IMR-90 (cell line): ENCODE measurements around the gene ANK3. TPM values are rescaled to one million over a fixed set of nuclear protein-coding genes. Genes with fewer than 3 reads are reported as not detected.

ENCODE experiments used
- ATAC-seq: fragments of 200-7000 bp; cut with Tn5 transposase; 2 replicates; pipeline ENCODE4 v1.9.1; 2020; ENCODE audit warnings: low read depth, mild to moderate bottlenecking, moderate library complexity
- BruUV-seq: library from RNA; stranded (reverse); fragments of 400-500 nt; replicated peaks from 2 replicates; lab custom pipeline; 2021; lab: Mats Ljungman, UMichigan
- CTCF ChIA-PET: fragments of 300-600 bp; formaldehyde crosslinking; extraction: SDS; loops from one replicate; lab custom pipeline; 2021; ENCODE audit warnings: antibody characterized with exemption; lab: Yijun Ruan, JAX
- POLR2A ChIA-PET: fragments of 300-600 bp; sonication (Branson Sonifier 250); formaldehyde crosslinking; loops from one replicate; lab custom pipeline; 2022; ENCODE audit warnings: antibody characterized with exemption; ENCODE audit not compliant: unreplicated experiment; lab: Charles Lee
- DNase-seq: peaks from one replicate; pipeline ENCODE4 v3.0.0; 2013
- H2AFZ ChIP-seq: replicated peaks from 2 replicates; pipeline ENCODE3; 2013; ENCODE audit warnings: low read length, mild to moderate bottlenecking; ENCODE audit not compliant: poor library complexity
- H2AK5ac ChIP-seq: 2 replicates; pipeline ENCODE4 v1.6.1; 2013; ENCODE audit warnings: low read depth, low read length, inconsistent platforms
- H2AK9ac ChIP-seq: replicated peaks from 2 replicates; pipeline ENCODE3; 2013; ENCODE audit warnings: mild to moderate bottlenecking, low read depth, low read length, moderate library complexity; ENCODE audit not compliant: poor library complexity
- H2BK120ac ChIP-seq: 2 replicates; pipeline ENCODE4 v1.6.1; 2013; ENCODE audit warnings: low read depth, low read length, inconsistent platforms
- H2BK15ac ChIP-seq: 3 replicates; pipeline ENCODE4 v1.6.1; 2013; ENCODE audit warnings: low read depth, low read length, inconsistent platforms
- H2BK20ac ChIP-seq: 2 replicates; pipeline ENCODE4 v1.6.1; 2013; ENCODE audit warnings: low read depth, mild to moderate bottlenecking, inconsistent platforms, low read length, moderate library complexity
- H2BK5ac ChIP-seq: 2 replicates; pipeline ENCODE4 v1.6.1; 2013; ENCODE audit warnings: mild to moderate bottlenecking, low read depth, low read length, inconsistent platforms; ENCODE audit not compliant: poor library complexity, severe bottlenecking
- H3K14ac ChIP-seq: replicated peaks from 2 replicates; pipeline ENCODE4 v1.6.1; 2013; ENCODE audit warnings: low read depth, low read length, inconsistent platforms
- H3K18ac ChIP-seq: 2 replicates; pipeline ENCODE4 v1.6.1; 2013; ENCODE audit warnings: low read depth, low read length, control low read depth
- H3K23ac ChIP-seq: 2 replicates; pipeline ENCODE4 v1.6.1; 2013; ENCODE audit warnings: low read depth, low read length, inconsistent platforms
- H3K27ac ChIP-seq: 2 replicates; pipeline ENCODE4 v1.5.1; 2013; ENCODE audit warnings: mild to moderate bottlenecking, control low read depth, low read length; ENCODE audit not compliant: insufficient read depth
- H3K27me3 ChIP-seq: 2 replicates; pipeline ENCODE4 v1.6.1; 2013; ENCODE audit warnings: low read length; ENCODE audit not compliant: control insufficient read depth, insufficient read depth
- H3K36me3 ChIP-seq: 2 replicates; pipeline ENCODE4 v1.6.1; 2013; ENCODE audit warnings: low read length, mixed read lengths; ENCODE audit not compliant: control insufficient read depth, insufficient read depth
- H3K4ac ChIP-seq: 2 replicates; pipeline ENCODE4 v1.6.1; 2013; ENCODE audit warnings: low read depth, low read length, inconsistent platforms
- H3K4me1 ChIP-seq: 2 replicates; pipeline ENCODE4 v1.6.1; 2013; ENCODE audit warnings: low read length, mixed read lengths; ENCODE audit not compliant: control insufficient read depth, insufficient read depth
- H3K4me2 ChIP-seq: 2 replicates; pipeline ENCODE4 v1.6.1; 2013; ENCODE audit warnings: low read depth, mild to moderate bottlenecking, control low read depth, low read length, moderate library complexity
- H3K4me3 ChIP-seq: 2 replicates; pipeline ENCODE4 v1.5.1; 2013; ENCODE audit warnings: low read depth, mild to moderate bottlenecking, control low read depth, low read length, moderate library complexity; ENCODE audit not compliant: insufficient read depth
- H3K56ac ChIP-seq: 2 replicates; pipeline ENCODE4 v1.6.1; 2013; ENCODE audit warnings: low read length, inconsistent platforms; ENCODE audit not compliant: insufficient read depth; ENCODE audit errors: extremely low read depth
- H3K79me1 ChIP-seq, 2 experiments: 2 replicates each; pipeline ENCODE4 v1.6.1; 2013; ENCODE audit warnings: low read length in 2 of 2, inconsistent platforms in 1 of 2, low read depth in 1 of 2
- H3K9ac ChIP-seq: 2 replicates; pipeline ENCODE4 v1.6.1; 2013; ENCODE audit warnings: low read depth, low read length, control low read depth
- H3K9me1 ChIP-seq: 2 replicates; pipeline ENCODE4 v1.6.1; 2013; ENCODE audit warnings: low read length, inconsistent platforms; ENCODE audit not compliant: insufficient read depth
- H3K9me3 ChIP-seq: 2 replicates; pipeline ENCODE4 v1.6.1; 2013; ENCODE audit warnings: low read length; ENCODE audit not compliant: control insufficient read depth, insufficient read depth
- H4K20me1 ChIP-seq: 2 replicates; pipeline ENCODE4 v1.6.1; 2013; ENCODE audit warnings: low read length, inconsistent platforms; ENCODE audit not compliant: insufficient read depth
- H4K5ac ChIP-seq: 2 replicates; pipeline ENCODE4 v1.6.1; 2013; ENCODE audit warnings: mild to moderate bottlenecking, low read depth, low read length, control low read depth
- H4K8ac ChIP-seq, 2 experiments: 2 replicates each; pipeline ENCODE4 v1.6.1; 2013; ENCODE audit warnings: low read depth in 2 of 2, low read length in 2 of 2, control low read depth in 1 of 2, inconsistent platforms in 1 of 2
- H4K91ac ChIP-seq: 2 replicates; pipeline ENCODE4 v1.6.1; 2013; ENCODE audit warnings: low read depth, low read length, inconsistent platforms; ENCODE audit not compliant: insufficient read depth
- BHLHE40 ChIP-seq: fragments of 150-350 bp; IDR thresholded peaks from 2 replicates; pipeline ENCODE4 v1.6.1; 2016; ENCODE audit warnings: mild to moderate bottlenecking, low read depth, low read length
- CEBPB ChIP-seq: IDR thresholded peaks from 2 replicates; pipeline ENCODE4 v1.6.1; 2012; ENCODE audit warnings: low read depth, low read length, improper control_type of control experiment
- CHD1 ChIP-seq: IDR thresholded peaks from 2 replicates; pipeline ENCODE4 v1.6.1; 2012; ENCODE audit warnings: low read depth, low read length, improper control_type of control experiment
- CTCF ChIP-seq: conservative IDR thresholded peaks from 2 replicates; pipeline ENCODE4 v1.5.1; 2012; ENCODE audit warnings: mild to moderate bottlenecking, low read depth, low read length, improper control_type of control experiment
- ELK1 ChIP-seq: fragments of 150-350 bp; IDR thresholded peaks from 2 replicates; pipeline ENCODE4 v1.6.1; 2016; ENCODE audit warnings: low read depth, mild to moderate bottlenecking, low read length, moderate library complexity, borderline replicate concordance
- FOS ChIP-seq: fragments of 150-350 bp; IDR thresholded peaks from 2 replicates; pipeline ENCODE4 v1.6.1; 2016; ENCODE audit warnings: low read depth, low read length
- MAFK ChIP-seq: IDR thresholded peaks from 2 replicates; pipeline ENCODE4 v1.6.1; 2012; ENCODE audit warnings: low read depth, low read length, improper control_type of control experiment
- MAZ ChIP-seq: IDR thresholded peaks from 2 replicates; pipeline ENCODE4 v1.6.1; 2012; ENCODE audit warnings: low read depth, mild to moderate bottlenecking, low read length, improper control_type of control experiment, moderate library complexity, borderline replicate concordance
- MXI1 ChIP-seq: IDR thresholded peaks from 2 replicates; pipeline ENCODE4 v1.6.1; 2012; ENCODE audit warnings: low read depth, mild to moderate bottlenecking, low read length, moderate library complexity, borderline replicate concordance
- NFE2L2 ChIP-seq: fragments of 150-350 bp; IDR thresholded peaks from 2 replicates; pipeline ENCODE4 v1.6.1; 2016; ENCODE audit warnings: low read depth, mild to moderate bottlenecking, low read length
- POLR2A ChIP-seq: IDR thresholded peaks from 2 replicates; pipeline ENCODE4 v1.6.1; 2012; ENCODE audit warnings: mild to moderate bottlenecking, low read depth, low read length
- RAD21 ChIP-seq: IDR thresholded peaks from 2 replicates; pipeline ENCODE4 v1.6.1; 2012; ENCODE audit warnings: low read length, improper control_type of control experiment
- RCOR1 ChIP-seq: IDR thresholded peaks from 2 replicates; pipeline ENCODE4 v1.6.1; 2012; ENCODE audit warnings: mild to moderate bottlenecking, low read length, improper control_type of control experiment; ENCODE audit not compliant: insufficient replicate concordance
- RFX5 ChIP-seq: IDR thresholded peaks from 2 replicates; pipeline ENCODE4 v1.8.0; 2012; ENCODE audit warnings: low read depth, mild to moderate bottlenecking, low read length, moderate library complexity
- SMC3 ChIP-seq: fragments of 150-350 bp; IDR thresholded peaks from 2 replicates; pipeline ENCODE4 v1.6.1; 2016; ENCODE audit warnings: low read depth, mild to moderate bottlenecking, antibody characterized with exemption, low read length, moderate library complexity
- USF2 ChIP-seq: fragments of 150-350 bp; IDR thresholded peaks from 2 replicates; pipeline ENCODE4 v1.6.1; 2017; ENCODE audit warnings: mild to moderate bottlenecking, antibody characterized with exemption, low read length, low read depth
- dilution Hi-C: fragments of 300-500 bp; cut with HindIII; formaldehyde crosslinking; loops from one replicate; pipeline ENCODE4 v1.14.3; 2018; ENCODE audit warnings: low sequenced_read_pairs; ENCODE audit not compliant: unreplicated experiment
- in situ Hi-C: fragments of 300-500 bp; cut with MboI; formaldehyde crosslinking; loops from 3 replicates; pipeline ENCODE4 v1.14.3; 2019; ENCODE audit warnings: low sequenced_read_pairs, inconsistent platforms, mixed read lengths
- intact Hi-C: fragments of 100-400 bp; cut with micrococcal nuclease; formaldehyde crosslinking; loops from 2 replicates; pipeline ENCODE4 v1.10.0; 2022
- polyA plus RNA-seq, 3 experiments: library from polyadenylated mRNA; depleted of rRNA; stranded (reverse); fragments of >200 nt; gene quantifications; 2 replicates each; pipeline ENCODE4 v1.2.3, GENCODE V29; 2012; ENCODE audit warnings: low replicate concordance in 1 of 3
- total RNA-seq: library from RNA; depleted of rRNA; stranded (reverse); fragments of >200 nt; gene quantifications from 2 replicates; pipeline ENCODE4 v1.2.3, GENCODE V29; 2012

Gene ANK3
- total and polyA plus RNA-seq, 2 of the 4 experiments (the other 2 are of a cell fraction) = 0.63 to 1.8 TPM

GRCh38 chr10:60192946-60193345 is 196.7 kb downstream of the ANK3 start:
- Histone ChIP-seq H4K91ac (no peak overlapping the region), H3K14ac (no peak overlapping the region), H3K9me1 (no peaks in the 10 kb centered on the region), H4K20me1 (no peaks in the 10 kb centered on the region), H3K27me3 (peaks cover under 1% of the 10 kb centered on the region), H2AK5ac (no peak overlapping the region), H4K8ac (no peak overlapping the region), H2BK15ac (no peak overlapping the region), H2BK120ac (no peak overlapping the region), H2AFZ (no peak overlapping the region), H3K4me3 (no peak overlapping the region), H3K9ac (no peak overlapping the region), H2AK9ac (no peak overlapping the region), H3K9me3 (no peaks in the 10 kb centered on the region), H2BK5ac (no peak overlapping the region), H3K27ac (no peak overlapping the region), H3K4me2 (no peak overlapping the region), H2BK20ac (no peak overlapping the region), H3K4me1 (no peaks in the 10 kb centered on the region), H3K18ac (no peak overlapping the region), H3K79me1 (no peaks in the 10 kb centered on the region), H4K5ac (no peak overlapping the region), H3K36me3 (no peaks in the 10 kb centered on the region), H3K4ac (no peak overlapping the region), H3K23ac (no peak overlapping the region), H3K56ac (no peak overlapping the region)
- CTCF ChIA-PET = no interaction called here
- BruUV-seq = no TSS peak
- POLR2A ChIA-PET = no interaction called here
- intact Hi-C loops = no loop called here
- dilution Hi-C loops = no loop called here
- no peak for DNase-seq
- TF ChIP-seq RAD21 (no peak), BHLHE40 (no peak), MXI1 (no peak), CEBPB (no peak), MAZ (no peak), CTCF (no peak), MAFK (no peak), SMC3 (no peak), ELK1 (no peak), CHD1 (no peak), RCOR1 (no peak), RFX5 (no peak), POLR2A (no peak), USF2 (no peak), FOS (no peak), NFE2L2 (no peak)
- in situ Hi-C loops = no loop called here
- no peak for ATAC-seq
